DLD1 (cell line): ENCODE data around the gene RARB.

Source experiments
- in situ Hi-C: cut with HindIII; loops from 2 replicates; pipeline ENCODE4 v1.10.0; 2017; ENCODE audit warnings: low sequenced_read_pairs

The RARB gene

GRCh38 chr3:25447285-25447684, 19.2 kb downstream of the RARB start:
- in situ Hi-C loops, result no loop called here

- in situ Hi-C loops, result no loop called here
These were observed 19.9 kb downstream of the RARB start for GRCh38 chr3:25447925-25448324.

GRCh38 chr3:25448750-25449692, 21.0 kb downstream of the RARB start:
- in situ Hi-C loops, result no loop called here

- in situ Hi-C loops, result no loop called here
These were observed 21.8 kb downstream of the RARB start for GRCh38 chr3:25449857-25450256.

GRCh38 chr3:25452192-25452591, 24.1 kb downstream of the RARB start:
- in situ Hi-C loops, result no loop called here

- in situ Hi-C loops, result no loop called here
These were observed 24.7 kb downstream of the RARB start for GRCh38 chr3:25452740-25453139.

GRCh38 chr3:25453619-25454004, 25.5 kb downstream of the RARB start:
- in situ Hi-C loops, result no loop called here

GRCh38 chr3:25454005-25454927, 26.2 kb downstream of the RARB start:
- in situ Hi-C loops, result no loop called here

- in situ Hi-C loops, result no loop called here
These were observed 27.5 kb downstream of the RARB start for GRCh38 chr3:25455441-25456132.

GRCh38 chr3:25456723-25457670, 28.9 kb downstream of the RARB start:
- in situ Hi-C loops, result no loop called here

- in situ Hi-C loops, result no loop called here
These were observed 29.8 kb downstream of the RARB start for GRCh38 chr3:25457671-25458419.

GRCh38 chr3:25458420-25458814, 30.4 kb downstream of the RARB start:
- in situ Hi-C loops, result no loop called here

- in situ Hi-C loops, result no loop called here
These were observed 32.7 kb downstream of the RARB start for GRCh38 chr3:25460751-25461150.

GRCh38 chr3:25461946-25462345, 33.9 kb downstream of the RARB start:
- in situ Hi-C loops, result no loop called here

- in situ Hi-C loops, result no loop called here
These were observed 34.4 kb downstream of the RARB start for GRCh38 chr3:25462495-25462894.

- in situ Hi-C loops, result no loop called here
These were observed 35.9 kb downstream of the RARB start for GRCh38 chr3:25463836-25464418.

- in situ Hi-C loops, result no loop called here
These were observed 37.3 kb downstream of the RARB start for GRCh38 chr3:25465266-25465860.

GRCh38 chr3:25468866-25469319, 40.8 kb downstream of the RARB start:
- in situ Hi-C loops, result no loop called here
